Prostate gland (tissue), 2 donors: ENCODE results near the gene SLC2A4. TPM values are rescaled to one million over a fixed set of nuclear protein-coding genes. Genes with fewer than 3 reads are reported as not detected.
A peak's percentile ranks its signal among the peaks of the same experiment; 100 is the strongest.

Experiments
- DNase-seq: peaks from one replicate; pipeline ENCODE4 v3.0.0-alpha.2; 2019; ENCODE audit warnings: low spot score
- H3K27ac ChIP-seq, 2 donors: fragments of 200-600 bp; sonication (generic); 2 replicates each; pipeline ENCODE4 v1.5.1; 2017 to 2019
- H3K27me3 ChIP-seq: fragments of 200-600 bp; sonication (generic); replicated peaks from 2 replicates; pipeline ENCODE4 v1.5.1; 2019; ENCODE audit not compliant: insufficient read depth
- H3K36me3 ChIP-seq, 2 donors: fragments of 200-600 bp; sonication (generic); 1 replicate in 1 of 2; 2 replicates in 1 of 2; pipeline versions ENCODE4 v1.5.1 to v1.8.1; 2017 to 2019
- H3K4me1 ChIP-seq: fragments of 200-600 bp; sonication (generic); replicated peaks from 2 replicates; pipeline ENCODE4 v1.5.1; 2019
- H3K4me3 ChIP-seq, 2 donors: fragments of 200-600 bp; sonication (generic); 2 replicates each; pipeline ENCODE4 v1.5.1; 2017 to 2019
- H3K9me3 ChIP-seq: fragments of 200-600 bp; sonication (generic); 2 replicates; pipeline ENCODE4 v1.5.1; 2017
- POLR2A ChIP-seq: fragments of 450-650 bp; IDR thresholded peaks from one replicate; pipeline ENCODE4 v1.6.1; 2016; ENCODE audit warnings: antibody characterized with exemption, mild to moderate bottlenecking
- POLR2AphosphoS5 ChIP-seq: sonication (generic); formaldehyde crosslinking; IDR thresholded peaks from one replicate; pipeline ENCODE4 v1.6.1; 2017; ENCODE audit warnings: antibody characterized with exemption
- WGBS: methylation state at CpG from one replicate; pipeline ENCODE4 v1.1.5; 2018; 5-methylcytosine and 5-hydroxymethylcytosine counted together
- intact Hi-C: fragments of 100-400 bp; cut with DNase I; formaldehyde crosslinking; loops from one replicate; pipeline ENCODE4 v1.14.2; 2022
- total RNA-seq, 2 donors: library from RNA; depleted of rRNA; stranded (reverse); fragments of >200 nt; gene quantifications; one replicate each; pipeline ENCODE4 v1.1.0, GENCODE V29; 2016
- TF ChIP-seq, protein P1 (sequence below), 4 experiments: fragments of 200-600 bp in 2 of 4; fragments of 450-650 bp in 2 of 4; sonication (generic) in 2 of 4; IDR thresholded peaks; 1 replicate in 3 of 4; 2 replicates in 1 of 4; pipeline ENCODE4 v1.5.1; 2016 to 2019; ENCODE audit warnings: antibody characterized with exemption in 4 of 4, mild to moderate bottlenecking in 2 of 4, moderate library complexity in 2 of 4

The SLC2A4 gene
- total RNA-seq, 2 donors from 2014 or later: 13.8 to 27.4 TPM

GRCh38 chr17:7248796-7249195 is 32.7 kb upstream of the SLC2A4 start:
- Histone ChIP-seq H3K27ac (peak overlapping the region in 1 of 2 donors; percentile 100), H3K9me3 (no peaks in the 10 kb centered on the region), H3K4me3 (no peak overlapping the region), H3K4me1 (peaks cover 13% of the 10 kb centered on the region), H3K27me3 (no peaks in the 10 kb centered on the region), H3K36me3 (peaks cover 0 to 9% of the 10 kb centered on the region in 2 donors)
- TF ChIP-seq POLR2AphosphoS5 (no peak), POLR2A (no peak)
- TF ChIP-seq, protein P1, sequence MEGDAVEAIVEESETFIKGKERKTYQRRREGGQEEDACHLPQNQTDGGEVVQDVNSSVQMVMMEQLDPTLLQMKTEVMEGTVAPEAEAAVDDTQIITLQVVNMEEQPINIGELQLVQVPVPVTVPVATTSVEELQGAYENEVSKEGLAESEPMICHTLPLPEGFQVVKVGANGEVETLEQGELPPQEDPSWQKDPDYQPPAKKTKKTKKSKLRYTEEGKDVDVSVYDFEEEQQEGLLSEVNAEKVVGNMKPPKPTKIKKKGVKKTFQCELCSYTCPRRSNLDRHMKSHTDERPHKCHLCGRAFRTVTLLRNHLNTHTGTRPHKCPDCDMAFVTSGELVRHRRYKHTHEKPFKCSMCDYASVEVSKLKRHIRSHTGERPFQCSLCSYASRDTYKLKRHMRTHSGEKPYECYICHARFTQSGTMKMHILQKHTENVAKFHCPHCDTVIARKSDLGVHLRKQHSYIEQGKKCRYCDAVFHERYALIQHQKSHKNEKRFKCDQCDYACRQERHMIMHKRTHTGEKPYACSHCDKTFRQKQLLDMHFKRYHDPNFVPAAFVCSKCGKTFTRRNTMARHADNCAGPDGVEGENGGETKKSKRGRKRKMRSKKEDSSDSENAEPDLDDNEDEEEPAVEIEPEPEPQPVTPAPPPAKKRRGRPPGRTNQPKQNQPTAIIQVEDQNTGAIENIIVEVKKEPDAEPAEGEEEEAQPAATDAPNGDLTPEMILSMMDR (IDR thresholded peaks at IDR 0.05): no peak
- no peak for DNase-seq
- intact Hi-C loops: no loop called here
- 79% methylated on average over 4 of the region's 4 CpGs for WGBS

DNA sequence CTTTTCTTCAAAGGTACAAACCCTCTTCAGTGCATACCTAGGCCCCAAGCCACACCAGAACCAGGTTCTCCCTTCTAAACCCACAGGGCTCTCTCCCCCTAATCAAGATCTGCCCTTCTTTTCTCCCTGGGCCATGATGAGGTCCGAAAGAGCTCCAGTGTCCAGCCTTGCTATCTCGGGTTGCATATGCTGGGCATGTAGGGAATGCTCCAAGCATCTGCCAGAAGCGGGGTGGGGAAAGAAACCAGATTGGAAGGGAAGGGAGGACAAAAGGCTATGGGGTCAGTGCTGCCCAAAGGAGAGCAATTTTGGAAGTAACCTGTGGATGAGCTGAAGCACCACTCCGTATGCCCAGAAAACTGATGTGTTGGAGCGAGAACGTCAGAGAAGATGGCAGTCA is 32.3 kb upstream of the SLC2A4 start:
- Histone ChIP-seq H3K27ac (peak overlapping the region in 1 of 2 donors; percentile 100), H3K4me3 (no peak overlapping the region), H3K36me3 (peaks cover 0 to 9% of the 10 kb centered on the region in 2 donors), H3K9me3 (no peaks in the 10 kb centered on the region), H3K27me3 (no peaks in the 10 kb centered on the region), H3K4me1 (peaks cover 13% of the 10 kb centered on the region)
- DNase-seq: no peak
- 80% methylated on average over 6 of the region's 6 CpGs for WGBS
- intact Hi-C loops: no loop called here
- TF ChIP-seq, protein P1 (IDR thresholded peaks at IDR 0.05): no peak
- TF ChIP-seq POLR2AphosphoS5 (no peak), POLR2A (no peak)

DNA sequence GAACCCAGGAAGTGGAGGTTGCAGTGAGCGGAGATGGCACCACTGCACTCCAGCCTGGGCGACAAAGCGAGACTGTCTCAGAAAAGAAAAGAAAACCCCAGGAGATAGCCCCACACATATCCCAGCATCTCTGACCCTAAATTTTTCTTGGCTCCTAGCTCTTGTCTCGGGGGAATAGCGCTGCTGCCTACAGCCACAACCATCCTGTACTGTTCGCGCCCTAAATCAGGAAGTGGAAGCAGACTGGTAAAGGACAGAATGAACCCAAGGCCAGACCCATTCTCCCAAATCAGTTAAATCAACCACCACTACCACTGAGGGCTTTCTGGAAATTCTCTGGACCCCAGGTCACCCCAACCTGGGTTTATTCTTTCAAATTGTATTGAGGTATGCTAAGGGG is 31.7 kb upstream of the SLC2A4 start:
- Histone ChIP-seq H3K4me1 (peaks cover 13% of the 10 kb centered on the region), H3K27ac (peak overlapping the region in 1 of 2 donors; percentile 100), H3K36me3 (peaks cover 0 to 6% of the 10 kb centered on the region in 2 donors), H3K27me3 (no peaks in the 10 kb centered on the region), H3K4me3 (peak overlapping the region in 1 of 2 donors; percentile 98), H3K9me3 (no peaks in the 10 kb centered on the region)
- no peak for DNase-seq
- TF ChIP-seq, protein P1 (IDR thresholded peaks at IDR 0.05): no peak
- no peak for TF ChIP-seq POLR2AphosphoS5
- no peak for TF ChIP-seq POLR2A
- intact Hi-C loops: no loop called here
- WGBS: 93% methylated on average over 7 of the region's 7 CpGs

DNA sequence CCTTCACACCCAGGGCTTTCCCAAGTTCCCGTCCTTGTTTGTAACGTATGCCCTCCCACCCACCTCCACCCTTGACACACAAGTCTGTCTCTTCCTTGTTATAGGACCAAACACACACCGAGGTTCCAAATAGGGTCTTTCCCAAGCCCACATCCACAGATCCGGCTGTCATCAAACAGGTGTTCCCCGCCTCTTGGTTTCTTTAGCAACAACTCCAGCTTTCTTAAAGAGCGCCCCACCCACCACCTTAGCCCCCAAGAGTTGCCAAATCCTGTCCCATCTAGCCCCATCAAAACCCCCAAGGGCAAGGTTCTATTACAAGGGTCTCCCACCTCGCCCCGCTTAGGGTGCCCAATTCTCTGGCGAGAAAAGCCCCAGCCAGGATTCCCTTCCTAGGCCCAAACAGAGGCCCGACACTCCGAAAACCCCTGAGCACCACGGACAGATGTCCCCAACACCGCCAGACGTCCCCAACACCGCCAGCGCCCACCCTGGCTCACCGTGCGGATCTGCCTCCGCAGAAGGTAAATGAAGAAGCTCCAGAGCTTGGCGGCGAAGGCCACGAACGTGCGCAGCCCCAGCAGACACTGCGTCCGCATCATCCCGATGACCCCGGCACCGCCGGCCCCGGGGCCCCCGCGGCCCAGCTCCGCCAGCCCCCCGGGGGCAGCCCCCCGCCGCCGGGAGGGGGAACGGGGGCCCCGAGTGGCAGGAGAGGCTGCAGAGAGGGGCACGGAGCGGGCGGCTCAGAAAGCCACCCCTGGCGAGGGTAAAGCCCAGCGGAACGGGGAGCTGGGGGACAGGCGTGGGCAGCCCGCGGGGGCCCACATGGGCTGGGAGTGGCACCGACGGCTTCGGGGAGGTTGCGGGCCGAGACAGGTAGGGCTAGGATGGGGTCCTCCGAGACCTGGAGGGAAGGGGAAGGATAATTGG is 30.6 kb upstream of the SLC2A4 start:
- under 1% methylated on average over 45 of the region's 55 CpGs for WGBS
- H3K9me3 ChIP-seq: no peaks in the 10 kb centered on the region
- TF ChIP-seq POLR2A: no peak
- no peak for TF ChIP-seq POLR2AphosphoS5
- TF ChIP-seq, protein P1 (IDR thresholded peaks at IDR 0.05): no peak
- intact Hi-C loops: no loop called here
- H3K36me3 ChIP-seq: peaks cover 0 to 2% of the 10 kb centered on the region in 2 donors
- H3K4me3 ChIP-seq: peak overlapping the region; percentile 98
- no peak for DNase-seq
- peak overlapping the region; percentile 100 for H3K27ac ChIP-seq
- no peaks in the 10 kb centered on the region for H3K27me3 ChIP-seq
- H3K4me1 ChIP-seq: peaks cover 13% of the 10 kb centered on the region
